Activated B cell treated with CpG ODN at 0.5 μM for 24 hours (primary cell): ENCODE data around the gene CCHCR1. TPM values are rescaled to one million over a fixed set of nuclear protein-coding genes. Genes with fewer than 3 reads are reported as not detected.
"Not testable (repeated sequence)": the region's sequence is repeated elsewhere in the genome, so short reads cannot be mapped to it uniquely, and the experiment has no call there.

Experiments used
- ATAC-seq: fragments of 200-7000 bp; cut with Tn5 transposase; one replicate; pipeline ENCODE4 v1.10.0; 2021; ENCODE audit warnings: low read depth, mild to moderate bottlenecking, moderate library complexity
- CTCF ChIA-PET: fragments of 350-600 bp; sonication (Branson Sonifier 250); formaldehyde crosslinking; loops from one replicate; lab custom pipeline; 2021; ENCODE audit warnings: antibody characterized with exemption; lab: Charles Lee
- POLR2A ChIA-PET: fragments of 350-600 bp; sonication (Branson Sonifier 250); formaldehyde crosslinking; loops from one replicate; lab custom pipeline; 2021; ENCODE audit warnings: antibody characterized with exemption; lab: Charles Lee
- DNase-seq: peaks from one replicate; pipeline ENCODE4 v3.0.0; 2022
- H3K27ac Mint-ChIP-seq: one replicate; pipeline ENCODE4 v1.8.0; 2020; ENCODE audit warnings: mixed read lengths
- H3K27me3 Mint-ChIP-seq: one replicate; pipeline ENCODE4 v1.8.0; 2021; ENCODE audit warnings: mixed read lengths
- H3K36me3 Mint-ChIP-seq: one replicate; pipeline ENCODE4 v1.8.0; 2021; ENCODE audit warnings: low read depth, mixed read lengths
- H3K4me1 Mint-ChIP-seq: one replicate; pipeline ENCODE4 v1.8.0; 2021; ENCODE audit warnings: mixed read lengths
- H3K4me3 Mint-ChIP-seq: one replicate; pipeline ENCODE4 v1.8.0; 2020; ENCODE audit warnings: mild to moderate bottlenecking, mixed read lengths
- H3K9me3 Mint-ChIP-seq: one replicate; pipeline ENCODE4 v1.8.0; 2020; ENCODE audit warnings: mixed read lengths
- intact Hi-C: fragments of 100-400 bp; cut with micrococcal nuclease; formaldehyde crosslinking; loops from one replicate; pipeline ENCODE4 v1.15.1; 2024
- total RNA-seq: library from RNA; stranded (reverse); gene quantifications from 2 replicates; pipeline ENCODE4 v1.2.3, GENCODE V29; 2022
- TF ChIP-seq, protein P1 (sequence below): fragments of 200-600 bp; IDR thresholded peaks from one replicate; pipeline ENCODE4 v1.8.0; 2022; ENCODE audit warnings: antibody characterized with exemption, mild to moderate bottlenecking

CCHCR1 gene
- total RNA-seq, 1 donor from 2014 or later = 37.6 TPM

DNA sequence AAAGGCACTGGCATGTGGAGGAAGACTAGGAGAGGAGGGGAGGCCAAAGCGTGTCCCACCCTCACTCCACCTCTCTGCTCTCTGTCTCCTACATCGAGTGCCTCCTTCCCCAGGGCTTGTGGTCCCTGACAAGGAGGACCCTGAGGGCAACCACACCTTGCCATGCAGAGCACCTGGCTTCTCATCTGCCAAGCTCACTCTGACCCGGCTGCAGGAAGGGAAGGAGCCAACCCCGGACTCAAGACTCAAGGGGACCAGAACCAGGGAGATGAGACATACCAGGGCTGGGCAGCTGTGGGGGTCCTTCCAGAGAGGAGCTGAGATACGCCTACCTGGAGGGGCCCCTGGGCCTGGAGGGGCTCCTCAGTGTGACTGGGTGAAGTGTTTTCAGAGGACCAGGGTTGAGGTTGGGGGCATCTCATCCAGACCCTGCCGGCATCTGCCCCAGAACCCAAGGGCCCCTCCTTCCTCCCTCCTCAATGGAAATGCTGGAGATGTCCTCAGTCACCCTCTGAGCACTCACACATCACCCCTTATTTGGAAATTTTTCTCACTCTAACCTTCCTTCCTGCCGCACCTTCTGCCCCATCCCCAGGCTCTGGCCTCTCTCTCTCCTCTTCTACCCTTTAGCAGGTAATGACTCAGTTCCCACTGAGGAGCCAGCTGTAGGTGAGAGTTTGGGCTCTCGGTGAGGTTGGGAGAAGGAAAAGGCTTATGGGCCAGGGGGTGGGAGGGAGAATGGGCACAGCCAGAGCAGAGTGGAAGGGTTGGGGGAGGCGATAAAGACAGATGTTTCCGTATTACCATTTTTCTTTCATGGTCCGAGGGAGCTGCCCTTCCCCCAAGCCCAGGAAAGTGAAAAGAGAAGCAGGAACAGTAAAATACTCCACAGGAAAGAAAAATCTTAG is 44.9 kb upstream of the CCHCR1 start:
- ATAC-seq (no peak), DNase-seq (no peak)
- Mint-ChIP-seq H3K27ac (peak overlapping the region; percentile 94), H3K4me3 (peak overlapping the region; percentile 89), H3K9me3 (no peaks in the 10 kb centered on the region), H3K27me3 (no peaks in the 10 kb centered on the region), H3K4me1 (peaks cover 55% of the 10 kb centered on the region), H3K36me3 (peaks cover 8% of the 10 kb centered on the region)
- intact Hi-C loops = loop anchor here (1.0 kb wide), 1 partner anchor 70 kb away; the partner anchor contains the start of gene HLA-C
- TF ChIP-seq, protein P1, sequence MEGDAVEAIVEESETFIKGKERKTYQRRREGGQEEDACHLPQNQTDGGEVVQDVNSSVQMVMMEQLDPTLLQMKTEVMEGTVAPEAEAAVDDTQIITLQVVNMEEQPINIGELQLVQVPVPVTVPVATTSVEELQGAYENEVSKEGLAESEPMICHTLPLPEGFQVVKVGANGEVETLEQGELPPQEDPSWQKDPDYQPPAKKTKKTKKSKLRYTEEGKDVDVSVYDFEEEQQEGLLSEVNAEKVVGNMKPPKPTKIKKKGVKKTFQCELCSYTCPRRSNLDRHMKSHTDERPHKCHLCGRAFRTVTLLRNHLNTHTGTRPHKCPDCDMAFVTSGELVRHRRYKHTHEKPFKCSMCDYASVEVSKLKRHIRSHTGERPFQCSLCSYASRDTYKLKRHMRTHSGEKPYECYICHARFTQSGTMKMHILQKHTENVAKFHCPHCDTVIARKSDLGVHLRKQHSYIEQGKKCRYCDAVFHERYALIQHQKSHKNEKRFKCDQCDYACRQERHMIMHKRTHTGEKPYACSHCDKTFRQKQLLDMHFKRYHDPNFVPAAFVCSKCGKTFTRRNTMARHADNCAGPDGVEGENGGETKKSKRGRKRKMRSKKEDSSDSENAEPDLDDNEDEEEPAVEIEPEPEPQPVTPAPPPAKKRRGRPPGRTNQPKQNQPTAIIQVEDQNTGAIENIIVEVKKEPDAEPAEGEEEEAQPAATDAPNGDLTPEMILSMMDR = no peak
- POLR2A ChIA-PET = interaction anchor here (0.7 to 2.1 kb wide), 16 partner anchors 20 to 757 kb away, joined by 3 to 29 read pairs (median 3); partner anchors contain the start of genes HLA-B, NELFE and SKIC2
- CTCF ChIA-PET = interaction anchor here (2.9 kb wide), 1 partner anchor 164 kb away, joined by 9 read pairs; no protein-coding TSS in a partner anchor

DNA sequence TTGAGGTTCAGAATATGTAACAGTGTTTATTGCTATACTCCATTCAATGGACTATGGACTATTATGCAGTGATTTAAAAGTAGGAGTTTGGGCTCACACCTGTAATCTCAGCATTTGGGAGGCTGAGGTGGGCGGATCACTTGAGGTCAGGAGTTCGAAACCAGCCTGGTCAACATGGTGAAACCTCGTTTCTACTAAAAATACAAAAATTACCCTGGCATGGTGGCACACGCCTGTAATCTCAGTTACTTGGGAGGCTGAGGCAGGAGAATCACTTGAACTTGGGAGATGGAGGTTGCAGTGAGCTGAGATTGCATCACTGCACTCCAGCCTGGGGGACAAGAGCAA is 41.5 kb upstream of the CCHCR1 start:
- POLR2A ChIA-PET = interaction anchor here (0.6 to 4.0 kb wide), 5 partner anchors 70 to 629 kb away, joined by 4 to 55 read pairs (median 19); no protein-coding TSS in a partner anchor
- CTCF ChIA-PET = interaction anchor here (8.4 kb wide), 1 partner anchor 169 kb away, joined by 161 read pairs; no protein-coding TSS in a partner anchor
- H3K36me3 Mint-ChIP-seq = peaks cover 22% of the 10 kb centered on the region
- H3K4me3 Mint-ChIP-seq, H3K9me3 Mint-ChIP-seq, H3K27me3 Mint-ChIP-seq, intact Hi-C loops, ATAC-seq, DNase-seq: not testable (repeated sequence)
- H3K4me1 Mint-ChIP-seq = peaks cover 60% of the 10 kb centered on the region
- peak overlapping the region; percentile 99 for H3K27ac Mint-ChIP-seq

DNA sequence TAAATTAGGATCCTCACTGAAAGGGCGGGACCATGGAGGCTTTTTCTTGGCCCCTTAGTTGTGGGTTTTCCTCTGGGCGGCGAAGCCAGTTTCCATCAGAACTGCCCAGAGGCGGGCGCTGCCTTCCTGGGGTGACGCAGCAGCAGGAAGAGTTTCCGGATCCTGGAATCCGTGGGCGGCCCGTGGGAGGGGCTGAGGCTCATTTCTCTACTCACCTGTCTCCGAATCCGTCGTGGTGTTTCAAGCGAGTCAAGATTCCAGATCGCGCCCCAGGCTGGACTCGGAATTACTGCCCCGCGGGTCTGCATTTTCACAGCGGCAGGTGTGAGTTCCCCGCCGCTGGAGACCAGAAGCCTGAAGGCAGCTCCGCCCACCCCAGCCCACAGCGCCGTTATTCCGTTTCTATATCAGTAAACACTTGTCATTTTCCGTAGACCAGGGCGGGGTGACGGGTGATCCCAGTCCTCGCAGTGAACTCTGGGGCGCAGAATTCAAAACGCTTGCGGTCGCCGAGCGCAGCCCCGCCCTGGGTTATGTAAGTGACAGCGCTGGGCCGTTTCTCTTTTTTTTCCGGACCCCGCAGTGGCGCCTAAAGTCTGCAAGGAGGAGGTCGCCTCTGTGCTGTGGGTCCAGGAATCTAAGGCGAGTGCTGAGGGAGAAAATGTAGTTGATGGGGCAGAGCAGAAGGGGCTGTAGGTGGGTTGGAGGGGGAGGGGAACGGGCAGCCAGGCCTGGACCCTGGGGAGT is 40.1 kb upstream of the CCHCR1 start:
- ChIA-PET CTCF (interaction anchor here (1.1 to 8.4 kb wide), 7 partner anchors 14 to 183 kb away, joined by 3 to 161 read pairs (median 3); no protein-coding TSS in a partner anchor), POLR2A (interaction anchor here (0.6 to 4.0 kb wide), 19 partner anchors 9 to 1136 kb away, joined by 3 to 55 read pairs (median 6); partner anchors contain the start of genes CCHCR1, HLA-B, POLR1H and TCF19)
- DNase-seq (peak; percentile 80), ATAC-seq (peak; percentile 78)
- Mint-ChIP-seq H3K36me3 (peaks cover 19% of the 10 kb centered on the region), H3K27ac (peak overlapping the region; percentile 99), H3K4me1 (peaks cover 49% of the 10 kb centered on the region), H3K9me3 (no peaks in the 10 kb centered on the region), H3K4me3 (peak overlapping the region; percentile 96), H3K27me3 (no peaks in the 10 kb centered on the region)
- intact Hi-C loops = loop anchor here (1.0 kb wide), 5 partner anchors 75 to 244 kb away; partner anchors contain the start of genes HLA-B and HLA-C
- TF ChIP-seq, protein P1 = no peak

DNA sequence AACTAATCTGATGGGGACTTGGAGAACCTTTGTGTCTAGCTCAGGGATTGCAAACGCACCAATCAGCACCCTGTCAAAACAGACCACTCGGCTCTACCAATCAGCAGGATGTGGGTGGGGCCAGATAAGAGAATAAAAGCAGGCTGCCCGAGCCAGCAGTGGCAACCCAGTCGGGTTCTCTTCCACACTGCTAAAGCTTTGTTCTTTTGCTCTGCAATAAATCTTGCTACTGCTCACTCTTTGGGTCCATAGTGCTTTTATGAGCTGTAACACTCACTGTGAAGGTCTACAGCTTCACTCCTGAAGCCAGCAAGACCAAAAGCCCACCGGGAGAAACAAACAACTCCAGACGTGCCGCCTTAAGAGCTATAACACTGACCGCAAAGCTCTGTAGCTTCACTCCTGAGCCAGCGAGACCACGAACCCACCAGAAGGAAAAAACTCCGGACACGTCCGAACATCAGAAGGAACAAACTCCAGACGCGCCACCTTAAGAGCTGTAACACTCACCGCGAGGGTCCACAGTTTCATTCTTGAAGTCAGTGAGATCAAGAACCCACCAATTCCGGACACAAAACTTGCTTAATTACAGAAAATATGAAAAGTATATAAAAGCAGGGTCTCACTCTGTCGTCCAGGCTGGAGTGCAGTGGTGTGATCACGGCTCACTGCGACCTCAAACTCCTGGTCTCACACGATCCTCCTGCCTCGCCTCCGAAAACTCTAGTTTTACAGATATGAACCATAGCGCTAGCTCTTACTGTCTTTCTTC is 38.8 kb upstream of the CCHCR1 start:
- not testable (repeated sequence) for H3K27me3 Mint-ChIP-seq, H3K9me3 Mint-ChIP-seq, ATAC-seq, DNase-seq
- CTCF ChIA-PET = interaction anchor here (0.6 to 8.4 kb wide), 10 partner anchors 9 to 184 kb away, joined by 3 to 161 read pairs (median 4); no protein-coding TSS in a partner anchor
- POLR2A ChIA-PET = interaction anchor here (0.5 to 4.0 kb wide), 16 partner anchors 9 to 581 kb away, joined by 3 to 55 read pairs (median 6); partner anchors contain the start of genes CCHCR1, HLA-B and TCF19
- H3K36me3 Mint-ChIP-seq = peaks cover 19% of the 10 kb centered on the region
- H3K27ac Mint-ChIP-seq = peak overlapping the region; percentile 99
- H3K4me1 Mint-ChIP-seq = peaks cover 41% of the 10 kb centered on the region
- H3K4me3 Mint-ChIP-seq = peak overlapping the region; percentile 96
- intact Hi-C loops = loop anchor here (1.0 kb wide), 5 partner anchors 76 to 245 kb away; partner anchors contain the start of genes HLA-B and HLA-C

DNA sequence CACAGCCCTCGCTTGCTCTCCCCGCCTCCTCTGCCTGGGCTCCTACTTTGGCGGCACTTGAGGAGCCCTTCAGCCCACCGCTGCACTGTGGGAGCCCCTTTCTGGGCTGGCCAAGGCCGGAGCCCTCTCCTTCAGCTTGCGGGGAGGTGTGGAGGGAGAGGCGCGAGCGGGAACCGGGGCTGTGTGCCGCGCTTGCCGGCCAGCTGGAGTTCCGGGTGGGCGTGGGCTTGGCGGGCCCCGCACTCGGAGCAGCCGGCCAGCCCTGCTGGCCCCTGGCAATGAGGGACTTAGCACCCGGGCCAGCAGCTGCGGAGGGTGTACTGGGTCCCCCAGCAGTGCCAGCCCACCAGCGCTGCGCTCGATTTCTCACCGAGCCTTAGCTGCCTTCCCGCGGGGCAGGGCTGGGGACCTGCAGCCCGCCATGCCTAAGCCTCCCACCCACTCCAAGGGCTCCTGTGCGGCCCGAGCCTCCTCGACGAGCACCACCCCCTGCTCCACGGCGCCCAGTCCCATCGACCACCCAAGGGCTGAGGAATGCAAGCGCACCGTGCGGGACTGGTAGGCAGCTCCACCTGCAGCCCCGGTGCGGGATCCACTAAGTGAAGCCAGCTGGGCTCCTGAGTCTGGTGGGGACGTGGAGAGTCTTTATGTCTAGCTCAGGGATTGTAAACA is 37.8 kb upstream of the CCHCR1 start:
- ChIA-PET CTCF (interaction anchor here (1.3 to 8.4 kb wide), 2 partner anchors 8 to 173 kb away, joined by 4 to 161 read pairs; no protein-coding TSS in a partner anchor), POLR2A (interaction anchor here (3.8 to 4.0 kb wide), 2 partner anchors 159 to 171 kb away, joined by 44 to 55 read pairs; no protein-coding TSS in a partner anchor)
- Mint-ChIP-seq H3K36me3 (peaks cover 19% of the 10 kb centered on the region), H3K4me1 (peaks cover 38% of the 10 kb centered on the region)
- H3K4me3 Mint-ChIP-seq, H3K27me3 Mint-ChIP-seq, H3K27ac Mint-ChIP-seq, H3K9me3 Mint-ChIP-seq, DNase-seq, ATAC-seq, intact Hi-C loops: not testable (repeated sequence)
